ENCODE data around the gene DDX31.

DDX31 gene

DNA sequence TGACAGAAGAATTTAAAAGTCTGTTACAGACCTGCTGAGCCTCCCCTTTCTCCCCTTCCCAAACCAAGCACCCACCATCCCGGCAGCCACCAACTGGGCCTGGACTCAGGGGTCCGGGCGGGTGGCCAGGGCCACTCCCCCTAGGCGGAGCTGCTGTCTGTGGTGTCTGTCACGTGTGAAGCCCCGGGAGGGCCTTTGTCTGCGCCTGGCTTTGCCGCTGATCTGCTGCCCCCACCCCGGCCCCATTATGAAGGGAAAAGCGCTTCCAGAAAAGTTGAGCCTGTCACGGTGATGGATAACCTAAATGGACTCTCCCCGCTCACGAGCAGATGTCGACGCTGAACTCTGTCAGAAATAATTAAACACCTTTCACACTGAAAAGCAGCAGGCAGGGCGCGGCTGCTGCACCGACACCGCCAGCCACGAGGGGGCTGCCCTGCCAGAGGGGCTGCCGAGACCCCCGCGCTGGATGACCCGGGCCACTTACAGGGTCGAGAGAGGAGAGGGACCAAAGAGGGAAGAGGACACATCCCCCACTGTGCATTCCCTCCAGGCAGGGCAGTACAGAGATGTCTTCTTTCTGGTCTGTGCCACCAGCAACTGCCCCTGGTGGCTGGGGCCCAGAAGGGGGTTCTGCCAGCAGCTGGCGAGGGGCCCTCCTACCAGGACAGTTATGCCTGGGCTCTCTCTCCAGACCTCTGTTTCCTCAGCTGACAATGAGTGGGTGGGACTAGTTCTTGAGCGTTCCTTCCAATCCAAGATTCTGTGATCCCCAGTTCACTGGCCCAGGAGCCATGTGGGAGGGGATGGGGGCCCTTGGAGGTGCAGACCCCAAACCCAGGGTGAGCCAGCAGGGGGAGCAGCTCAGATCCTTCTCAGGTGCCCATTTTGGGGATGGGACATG, 123.4 kb downstream of the DDX31 start:
- no peak for DNase-seq (ENCODE audit: low read depth)

- DNase-seq (ENCODE audit: low read depth), result no peak
These were observed 124.2 kb downstream of the DDX31 start for GRCh38 chr9:132545578-132545977.

DNA sequence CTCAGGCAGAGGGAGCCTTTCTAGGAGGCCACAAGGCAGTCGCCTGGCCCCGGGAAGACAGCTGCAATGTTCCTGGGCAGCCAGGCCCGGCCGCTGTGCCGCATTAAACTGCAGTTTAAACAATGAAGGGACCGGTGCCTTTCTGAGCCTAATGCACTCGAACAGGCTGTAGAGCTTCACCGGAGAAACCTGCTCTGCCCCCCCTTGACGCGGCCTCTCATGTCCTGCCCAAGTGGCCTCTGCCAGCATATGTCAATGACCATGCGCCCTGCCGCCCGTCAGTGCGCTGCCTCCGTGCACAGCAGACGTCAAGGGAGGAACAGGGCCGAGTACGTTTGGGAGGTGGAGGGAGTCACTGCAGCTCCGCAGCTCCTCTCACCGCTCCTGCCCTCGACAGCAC, 125.8 kb downstream of the DDX31 start:
- no peak for DNase-seq (ENCODE audit: low read depth)

GRCh38 chr9:132543251-132543650, 126.5 kb downstream of the DDX31 start:
- no peak for DNase-seq (ENCODE audit: low read depth)
